HL-60 (cell line): ENCODE measurements around the gene RBBP4.

Experiments
- GABPA ChIP-seq: IDR thresholded peaks from 2 replicates; pipeline ENCODE4 v1.6.1; 2012; ENCODE audit warnings: low read depth
- POLR2AphosphoS5 ChIP-seq: IDR thresholded peaks from 2 replicates; pipeline ENCODE4 v1.6.1; 2012; ENCODE audit warnings: low read depth
- TF ChIP-seq, protein P1 (sequence below): IDR thresholded peaks from one replicate; pipeline ENCODE4 v1.5.1; 2011; ENCODE audit warnings: low read length, control low read depth, inconsistent platforms; ENCODE audit not compliant: insufficient read depth

DNA sequence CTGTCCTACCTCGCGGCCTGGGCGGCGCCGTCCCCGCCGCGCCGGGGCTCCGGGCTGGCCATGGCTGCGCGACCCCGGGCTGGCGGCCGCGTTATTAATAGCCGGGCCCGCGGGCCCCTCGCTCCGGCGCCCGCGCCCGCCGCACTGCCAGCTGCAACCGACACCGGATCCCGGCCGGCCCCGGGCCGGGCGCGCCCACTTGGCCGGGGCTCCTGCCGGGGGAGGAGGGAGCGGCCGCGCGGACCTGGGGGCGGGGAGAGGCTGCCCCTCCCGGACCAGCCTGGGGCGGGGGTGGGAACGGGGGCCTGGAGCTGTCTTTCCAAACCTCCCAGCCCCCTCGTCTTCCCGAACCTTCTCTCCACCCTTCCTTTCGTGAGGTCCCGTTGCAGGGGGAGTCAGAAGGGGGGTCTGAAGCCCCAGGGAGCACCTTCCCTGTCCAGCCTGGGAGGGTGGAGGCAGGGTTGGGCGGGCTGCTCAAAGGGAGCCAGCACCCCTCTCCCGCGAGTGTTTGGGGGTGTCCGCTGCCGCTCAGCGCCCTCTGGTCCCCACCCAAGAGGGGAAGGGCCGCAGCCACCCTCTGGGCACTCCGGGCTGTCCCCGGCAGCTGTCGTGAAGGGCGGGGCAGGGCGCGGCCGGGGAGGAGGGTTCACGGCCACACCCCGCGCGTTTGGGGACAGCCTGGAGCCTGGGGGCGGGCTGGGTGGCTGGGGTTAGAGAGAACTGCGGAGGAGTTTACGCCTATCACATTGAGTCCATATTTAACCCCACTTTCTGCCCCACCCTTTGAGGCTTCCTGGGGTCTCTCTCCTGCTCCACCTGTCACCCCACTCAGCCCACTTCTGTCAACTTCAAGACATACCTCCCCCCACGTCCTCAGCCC, 51.8 kb downstream of the RBBP4 start, which contains the start of gene SYNC:
- TF ChIP-seq, protein P1, sequence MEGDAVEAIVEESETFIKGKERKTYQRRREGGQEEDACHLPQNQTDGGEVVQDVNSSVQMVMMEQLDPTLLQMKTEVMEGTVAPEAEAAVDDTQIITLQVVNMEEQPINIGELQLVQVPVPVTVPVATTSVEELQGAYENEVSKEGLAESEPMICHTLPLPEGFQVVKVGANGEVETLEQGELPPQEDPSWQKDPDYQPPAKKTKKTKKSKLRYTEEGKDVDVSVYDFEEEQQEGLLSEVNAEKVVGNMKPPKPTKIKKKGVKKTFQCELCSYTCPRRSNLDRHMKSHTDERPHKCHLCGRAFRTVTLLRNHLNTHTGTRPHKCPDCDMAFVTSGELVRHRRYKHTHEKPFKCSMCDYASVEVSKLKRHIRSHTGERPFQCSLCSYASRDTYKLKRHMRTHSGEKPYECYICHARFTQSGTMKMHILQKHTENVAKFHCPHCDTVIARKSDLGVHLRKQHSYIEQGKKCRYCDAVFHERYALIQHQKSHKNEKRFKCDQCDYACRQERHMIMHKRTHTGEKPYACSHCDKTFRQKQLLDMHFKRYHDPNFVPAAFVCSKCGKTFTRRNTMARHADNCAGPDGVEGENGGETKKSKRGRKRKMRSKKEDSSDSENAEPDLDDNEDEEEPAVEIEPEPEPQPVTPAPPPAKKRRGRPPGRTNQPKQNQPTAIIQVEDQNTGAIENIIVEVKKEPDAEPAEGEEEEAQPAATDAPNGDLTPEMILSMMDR = no peak
- no peak for TF ChIP-seq POLR2AphosphoS5
- TF ChIP-seq GABPA = no peak
